NAMALWA (cell line): ENCODE data around the gene AJM1.
"Not testable (repeated sequence)": the region's sequence is repeated elsewhere in the genome, so short reads cannot be mapped to it uniquely, and the experiment has no call there.

Experiments used
- DNase-seq: peaks from one replicate; pipeline ENCODE4 v3.0.0-alpha.2; 2015; ENCODE audit warnings: low spot score

The AJM1 gene

DNA sequence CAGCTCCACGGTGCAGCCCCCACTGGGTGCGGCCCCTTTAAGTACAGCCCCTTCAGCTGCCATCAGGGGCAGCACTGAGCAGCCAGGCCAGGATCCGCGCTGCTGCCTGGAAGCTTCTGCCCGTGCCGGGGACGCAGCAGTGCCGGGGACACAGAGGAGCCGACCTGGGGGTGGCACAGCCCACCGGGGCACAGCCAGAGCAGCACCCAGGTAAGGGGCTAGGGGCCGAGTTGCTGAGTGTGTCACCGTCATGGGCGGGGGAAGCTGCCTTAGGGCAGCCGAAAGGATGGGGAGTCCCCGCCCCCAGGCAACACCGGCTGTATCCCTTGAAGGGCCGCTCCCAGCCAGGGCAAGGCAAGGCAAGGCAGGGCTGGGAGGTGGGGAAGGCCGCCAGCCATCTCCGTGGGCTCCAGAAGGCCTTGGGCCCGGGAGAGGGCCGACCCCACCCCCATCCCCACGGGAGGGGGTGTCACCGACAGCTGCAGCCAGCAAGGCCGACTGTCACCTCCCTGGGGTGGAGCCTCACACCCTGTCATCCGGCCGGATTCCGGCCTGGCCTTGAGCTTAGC lies at the start of gene AJM1:
AJM1 (plus strand) TSS at position 99 of the 569 bp plus-strand sequence. CDS start 1,937 bp downstream, outside the sequence.
- DNase-seq, result peak; percentile 90

DNA sequence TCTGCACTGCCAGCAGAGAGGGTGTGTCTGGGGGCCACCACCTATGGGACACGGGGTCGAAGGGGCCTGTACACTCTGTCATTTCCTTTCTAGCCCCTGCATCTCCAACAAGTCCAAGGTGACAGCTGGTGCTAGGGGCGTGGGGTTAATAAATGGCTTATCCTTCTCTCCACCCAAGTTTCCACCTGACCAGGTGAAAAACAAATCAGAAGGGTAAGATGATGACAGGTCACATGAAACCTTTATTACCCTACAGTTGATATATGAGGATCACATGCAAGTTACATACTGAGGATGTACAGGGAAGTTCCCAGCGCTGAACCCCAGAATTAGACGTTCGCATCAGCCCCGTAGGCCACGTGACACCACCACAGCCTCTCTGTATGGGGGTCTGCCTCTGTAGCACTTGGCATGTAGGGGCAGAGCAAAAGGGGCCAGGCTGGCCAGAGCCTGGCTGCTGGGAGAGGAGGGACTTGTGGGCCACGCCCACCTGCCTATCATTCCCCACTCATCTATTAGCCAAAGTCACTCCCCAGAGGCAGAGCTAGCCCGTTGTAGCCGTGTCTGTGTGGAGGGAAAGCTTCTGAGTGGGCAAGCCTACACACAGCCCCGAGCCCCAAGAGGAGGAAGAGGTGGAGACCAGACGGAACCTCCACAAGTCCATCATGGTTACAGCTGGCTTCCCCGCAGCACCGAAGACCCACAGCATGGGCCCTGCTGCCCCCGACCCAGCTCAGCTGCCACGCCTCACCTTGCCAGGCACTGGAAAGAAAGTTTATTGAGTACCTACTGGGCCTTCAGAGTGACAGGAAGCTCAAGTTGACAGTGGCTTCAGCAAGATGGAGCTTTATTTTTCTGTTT lies 49.0 kb upstream of the AJM1 start:
- DNase-seq, result peak; percentile 42

DNA sequence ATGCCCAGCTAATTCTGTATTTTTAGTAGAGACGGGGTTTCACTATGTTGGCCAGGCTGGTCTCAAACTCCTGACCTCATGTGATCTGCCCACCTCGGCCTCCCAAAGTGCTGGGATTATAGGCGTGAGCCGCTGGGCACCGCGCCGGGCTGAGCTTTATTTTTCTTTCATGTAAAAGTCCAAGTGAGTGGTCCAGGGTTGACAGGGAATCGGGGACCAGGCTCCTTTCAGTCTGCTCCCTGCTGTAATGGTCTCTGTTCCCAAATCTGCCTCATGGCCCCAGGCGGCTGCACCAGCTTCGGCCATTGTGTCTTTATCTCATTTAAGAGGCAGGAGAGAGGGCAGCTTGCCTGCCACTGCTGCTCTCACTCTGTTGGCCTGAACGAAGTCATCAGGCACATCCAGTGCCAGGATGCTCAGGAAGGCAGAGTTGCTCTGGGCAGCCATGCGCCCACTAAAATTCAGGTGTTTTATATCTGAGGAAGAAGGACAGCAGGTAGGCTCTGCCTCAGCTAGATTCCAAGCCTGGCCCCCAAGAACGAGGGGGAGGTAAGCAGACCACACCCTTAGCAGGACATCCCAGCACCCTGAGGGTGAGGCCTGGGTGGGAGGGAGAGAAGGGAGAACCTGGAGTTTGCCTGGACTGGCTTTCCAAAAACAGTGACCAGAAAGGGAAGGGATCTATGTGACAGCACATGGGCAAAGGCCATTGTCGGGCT lies 47.8 kb upstream of the AJM1 start:
- no peak for DNase-seq

DNA sequence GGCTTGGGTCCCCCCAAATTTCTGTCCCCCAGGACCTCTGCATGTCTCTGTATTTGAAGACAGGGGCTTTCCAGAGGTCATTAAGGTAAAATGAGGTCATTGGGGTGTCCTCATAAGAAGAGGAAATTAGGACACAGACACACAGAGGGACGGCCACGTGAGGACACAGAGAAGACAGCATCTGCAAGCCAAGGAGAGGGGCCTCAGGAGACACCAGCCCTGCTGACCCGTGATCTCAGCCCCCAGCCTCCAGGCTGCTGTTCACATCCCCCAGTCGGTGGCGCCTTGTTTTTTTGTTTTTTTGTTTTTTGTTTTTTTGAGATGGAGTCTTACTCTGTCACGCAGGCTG lies 47.3 kb upstream of the AJM1 start:
- DNase-seq, result no peak

DNA sequence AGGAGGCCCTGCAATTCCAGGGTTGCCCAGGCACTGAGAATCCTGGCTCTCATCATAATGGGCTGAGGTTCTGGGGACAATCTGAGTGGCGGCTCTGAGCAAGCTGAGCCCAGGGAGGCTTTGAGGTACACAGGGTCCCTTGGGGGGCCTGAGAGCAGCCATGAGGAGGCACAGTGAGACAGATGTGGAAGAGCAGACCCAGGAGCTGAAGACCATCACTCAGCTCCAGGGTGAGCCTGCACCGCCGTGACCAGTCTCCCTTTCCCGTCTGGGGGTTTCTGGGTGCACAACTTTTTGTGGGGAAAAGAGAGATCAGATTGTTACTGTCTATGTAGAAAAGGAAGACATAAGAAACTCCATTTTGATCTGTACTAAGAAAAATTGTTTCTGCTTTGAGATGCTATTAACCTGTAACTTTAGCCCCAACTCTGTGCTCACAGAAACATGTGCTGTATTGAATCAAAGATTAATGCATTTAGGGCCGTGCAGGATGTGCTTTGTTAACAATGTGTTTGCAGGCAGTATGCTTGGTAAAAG lies 46.0 kb upstream of the AJM1 start, which contains the start of gene CCDC183:
CCDC183 (plus strand) TSS at position 101 of the 537 bp plus-strand sequence; CDS start at position 161, 60 bp downstream.
- DNase-seq, result no peak

DNA sequence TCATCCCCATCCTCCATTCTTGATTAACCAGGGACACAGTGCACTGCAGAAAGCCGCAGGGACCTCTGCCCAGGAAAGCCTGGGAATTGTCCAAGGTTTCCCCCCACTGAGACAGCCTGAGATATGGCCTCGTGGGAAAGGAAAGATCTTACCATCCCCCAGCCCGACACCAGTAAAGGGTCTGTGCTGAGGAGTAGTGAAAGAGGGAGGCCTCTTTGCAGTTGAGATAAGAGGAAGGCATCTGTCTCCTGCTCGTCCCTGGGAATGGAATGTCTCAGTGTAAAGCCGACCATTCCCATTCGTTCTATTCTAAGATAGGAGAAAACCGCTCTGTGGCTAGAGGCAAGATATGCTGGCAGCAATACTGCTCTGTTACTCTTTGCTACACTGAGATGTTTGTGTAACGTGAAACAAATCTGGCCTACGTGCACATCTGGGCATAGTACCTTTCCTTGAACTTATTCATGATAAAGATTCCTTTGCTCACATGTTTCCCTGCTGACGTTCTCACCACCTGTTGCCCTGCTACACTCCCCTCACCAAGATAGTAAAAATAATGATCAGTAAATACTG lies 45.4 kb upstream of the AJM1 start:
- DNase-seq, result not testable (repeated sequence)

DNA sequence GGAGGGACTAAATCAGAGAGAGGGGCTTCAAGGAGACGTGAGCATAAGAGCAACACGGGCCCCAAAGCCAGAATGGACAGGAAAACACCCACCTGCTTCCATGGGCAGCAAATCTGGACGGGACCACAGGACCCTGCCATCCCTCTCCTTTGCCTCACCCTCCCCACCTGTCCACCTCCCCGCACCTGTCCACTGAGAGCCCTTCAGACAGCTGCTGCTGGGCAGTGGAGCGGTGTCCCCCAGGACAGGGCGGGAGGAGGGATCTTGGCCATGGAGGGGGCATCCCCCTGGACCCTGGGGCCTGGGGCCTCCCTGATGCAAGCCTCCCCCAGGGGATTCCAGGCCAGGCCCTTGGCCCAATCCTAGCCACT lies 43.6 kb upstream of the AJM1 start:
- no peak for DNase-seq

DNA sequence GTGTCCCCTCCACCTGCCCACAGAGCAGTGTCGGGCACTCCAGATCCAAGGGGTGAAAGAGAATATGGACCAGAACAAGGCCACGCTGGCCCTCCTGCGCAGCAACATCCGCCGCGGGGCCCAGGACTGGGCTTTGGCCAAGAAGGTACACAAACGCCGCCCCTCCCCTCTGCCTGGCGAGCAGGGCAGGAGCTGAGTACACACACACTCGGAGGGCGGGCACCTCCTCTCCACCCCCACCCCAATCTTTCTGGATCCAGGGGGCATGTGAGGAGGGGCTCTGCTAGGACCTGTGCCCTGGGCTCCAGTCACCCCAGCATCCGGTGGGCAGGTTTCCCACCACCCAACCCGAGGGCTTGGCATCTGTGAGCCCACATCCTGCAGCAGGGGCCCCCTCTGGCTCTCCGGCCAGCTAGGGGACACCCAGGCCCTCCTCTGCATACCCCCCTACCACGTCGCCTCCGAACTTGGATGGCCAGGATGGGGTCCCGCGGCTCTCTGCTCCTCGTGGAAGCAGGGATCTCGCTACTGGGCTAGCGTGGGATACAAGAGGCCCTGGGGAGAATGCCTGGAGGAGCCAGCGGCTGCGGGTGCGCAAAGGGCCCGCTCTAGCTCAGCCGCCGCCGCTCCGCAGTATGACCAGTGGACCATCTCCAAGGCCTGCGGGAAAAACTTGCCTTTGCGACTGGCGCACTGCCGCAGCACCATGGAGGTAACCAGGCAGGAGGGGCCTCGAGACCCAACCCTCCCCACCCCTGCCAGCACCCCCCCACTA lies 43.0 kb upstream of the AJM1 start:
- no peak for DNase-seq

DNA sequence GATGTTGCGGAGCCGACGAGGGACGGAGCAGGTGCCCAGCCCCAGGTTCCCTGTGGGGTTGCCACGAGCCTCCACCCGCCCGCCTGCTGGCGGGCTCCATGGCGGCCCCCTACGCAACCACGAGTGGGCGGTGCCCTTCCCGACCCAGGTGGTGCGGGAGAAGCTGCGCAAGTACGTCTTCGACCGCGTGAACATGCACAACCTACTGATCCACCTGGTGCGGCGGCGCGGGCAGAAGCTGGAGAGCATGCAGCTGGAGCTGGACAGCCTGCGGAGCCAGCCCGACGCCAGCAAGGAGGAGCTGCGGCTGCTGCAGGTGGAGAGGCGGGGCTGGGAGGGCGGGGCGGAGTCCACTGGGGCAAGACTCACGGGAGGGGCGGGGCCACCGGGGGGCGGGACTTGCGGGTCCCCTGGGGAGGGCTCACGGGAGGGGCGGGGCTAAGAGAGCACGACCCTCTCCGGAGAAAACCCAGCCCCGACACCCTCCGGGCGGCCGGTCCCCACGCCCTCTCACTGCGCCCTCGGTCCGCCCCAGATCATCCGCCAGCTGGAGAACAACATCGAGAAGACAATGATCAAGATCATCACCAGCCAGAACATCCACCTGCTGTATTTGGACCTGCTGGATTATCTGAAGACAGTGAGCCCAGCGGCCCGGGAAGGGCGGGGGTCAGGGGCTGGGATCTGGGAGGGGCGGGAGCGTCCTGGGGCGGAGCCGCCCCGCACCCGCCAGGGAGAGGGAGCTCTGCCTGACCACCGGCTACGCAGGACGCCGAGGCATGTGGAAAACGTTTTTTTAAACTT lies 42.2 kb upstream of the AJM1 start:
- peak; percentile 92 for DNase-seq

DNA sequence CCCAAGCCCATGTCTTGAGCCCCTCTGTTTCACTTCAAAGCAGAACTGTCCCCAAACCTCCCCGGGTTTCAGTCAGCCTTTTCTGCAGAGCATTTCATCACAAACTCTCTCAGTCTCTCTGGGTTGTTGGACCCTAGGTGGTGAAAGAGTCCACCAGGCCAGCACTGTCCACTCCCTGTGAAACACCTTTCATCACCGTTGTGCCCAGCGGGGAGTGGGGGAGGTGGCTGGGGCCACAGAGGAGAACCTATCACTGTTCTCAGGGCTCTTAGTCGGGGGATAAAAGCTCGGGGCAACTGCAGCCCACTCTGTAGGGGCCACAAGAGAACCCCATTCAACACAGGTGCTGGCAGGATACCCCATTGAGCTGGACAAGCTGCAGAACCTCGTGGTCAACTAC lies 40.0 kb upstream of the AJM1 start:
- DNase-seq, result no peak

DNA sequence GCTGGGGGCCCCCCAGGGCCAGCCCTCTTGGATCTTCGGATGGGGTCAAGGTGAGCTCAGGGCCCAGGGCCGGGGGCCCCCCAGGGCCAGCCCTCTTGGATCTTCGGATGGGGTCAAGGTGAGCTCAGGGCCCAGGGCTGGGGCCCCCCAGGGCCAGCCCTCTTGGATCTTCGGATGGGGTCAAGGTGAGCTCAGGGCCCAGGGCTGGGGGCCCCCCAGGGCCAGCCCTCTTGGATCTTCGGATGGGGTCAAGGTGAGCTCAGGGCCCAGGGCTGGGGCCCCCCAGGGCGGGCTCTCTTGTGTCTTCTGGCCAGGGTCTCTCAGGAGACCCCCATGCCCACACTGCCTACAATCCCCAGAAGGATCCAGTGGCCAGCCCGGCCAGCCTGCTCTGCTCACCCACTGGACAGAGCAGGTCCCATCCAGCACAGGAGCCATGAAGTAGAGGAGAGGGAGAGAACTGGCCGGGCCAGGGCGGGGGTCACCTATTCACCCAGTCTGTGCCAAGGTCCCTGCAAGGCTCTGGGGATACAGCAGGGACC lies 39.2 kb upstream of the AJM1 start:
- not testable (repeated sequence) for DNase-seq

DNA sequence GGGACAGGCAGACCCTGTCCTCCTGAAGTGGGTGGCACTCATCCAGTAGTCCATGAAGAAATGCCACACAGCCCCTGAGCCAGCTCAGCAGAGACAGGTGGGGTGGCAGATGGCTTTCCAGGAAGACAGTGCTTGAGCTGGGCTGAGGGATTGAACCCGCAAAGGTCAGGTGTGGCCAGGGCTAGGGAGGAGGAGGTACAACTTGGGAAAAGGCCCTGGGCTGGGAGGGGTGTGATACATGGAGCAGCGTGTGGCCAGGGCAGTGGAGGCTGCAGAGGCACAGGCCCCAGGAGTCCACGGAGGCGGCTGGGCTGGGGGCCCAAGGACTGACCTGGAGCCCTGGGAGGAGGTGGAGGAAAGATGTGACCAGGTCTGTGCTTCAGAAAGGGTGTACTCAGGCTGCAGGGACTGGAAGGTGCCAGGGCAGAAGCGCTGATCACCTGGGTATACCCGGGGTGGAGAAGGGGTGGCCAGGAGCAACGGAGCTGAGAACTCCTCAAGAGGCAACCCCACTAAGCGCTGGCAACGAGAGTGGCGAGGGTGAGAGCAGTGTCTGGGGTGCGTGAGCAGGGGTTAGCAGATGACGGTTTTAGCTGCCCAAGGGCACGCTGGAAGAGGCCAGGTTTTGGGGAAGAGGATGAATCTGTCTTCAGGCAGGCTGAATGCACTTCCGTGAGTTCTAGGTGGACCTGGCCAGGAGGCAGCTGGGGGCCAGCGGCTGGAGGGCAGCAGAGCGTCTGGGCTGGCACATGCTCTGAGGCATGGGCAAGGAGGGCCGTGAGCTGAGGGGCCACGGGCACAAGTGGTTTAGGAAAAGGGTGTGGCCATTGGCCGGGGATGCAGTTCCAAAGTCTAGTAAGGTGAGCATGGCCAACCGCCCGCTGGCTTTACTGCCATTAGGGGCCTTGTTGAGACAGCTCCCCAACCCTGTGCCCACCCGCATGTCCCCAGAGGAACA lies 38.4 kb upstream of the AJM1 start:
- DNase-seq, result no peak

DNA sequence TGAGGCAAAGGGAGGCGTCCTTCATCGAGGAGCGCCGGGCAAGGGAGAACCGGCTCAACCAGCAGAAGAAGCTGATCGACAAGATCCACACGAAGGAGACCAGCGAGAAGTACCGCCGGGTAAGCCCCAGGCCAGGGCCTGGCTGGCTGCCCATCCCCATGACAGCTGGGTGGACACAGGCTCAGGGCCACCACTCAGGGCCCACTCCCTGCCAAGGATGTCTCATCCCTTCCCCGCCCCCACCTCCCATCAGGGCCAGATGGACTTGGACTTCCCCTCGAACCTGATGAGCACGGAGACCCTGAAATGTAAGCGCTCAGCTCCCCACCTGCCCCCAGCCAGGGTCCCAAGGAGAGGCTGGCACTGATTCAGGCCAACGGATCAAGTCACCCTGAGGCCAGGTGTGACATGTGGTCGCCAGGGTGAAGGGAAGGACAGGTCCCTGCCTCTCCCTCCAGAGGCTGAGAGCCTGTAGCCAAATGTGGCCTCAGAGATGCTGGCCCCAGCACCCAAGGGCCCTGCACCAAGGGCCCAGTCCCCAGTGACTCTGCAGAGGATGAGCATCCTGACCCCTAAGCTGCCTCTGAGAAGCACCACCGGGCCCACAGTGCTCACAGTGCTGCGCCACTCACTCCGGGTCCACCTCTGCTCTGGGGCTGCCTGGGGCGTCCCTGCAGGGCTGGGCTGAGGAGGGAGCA lies 37.6 kb upstream of the AJM1 start:
- no peak for DNase-seq

DNA sequence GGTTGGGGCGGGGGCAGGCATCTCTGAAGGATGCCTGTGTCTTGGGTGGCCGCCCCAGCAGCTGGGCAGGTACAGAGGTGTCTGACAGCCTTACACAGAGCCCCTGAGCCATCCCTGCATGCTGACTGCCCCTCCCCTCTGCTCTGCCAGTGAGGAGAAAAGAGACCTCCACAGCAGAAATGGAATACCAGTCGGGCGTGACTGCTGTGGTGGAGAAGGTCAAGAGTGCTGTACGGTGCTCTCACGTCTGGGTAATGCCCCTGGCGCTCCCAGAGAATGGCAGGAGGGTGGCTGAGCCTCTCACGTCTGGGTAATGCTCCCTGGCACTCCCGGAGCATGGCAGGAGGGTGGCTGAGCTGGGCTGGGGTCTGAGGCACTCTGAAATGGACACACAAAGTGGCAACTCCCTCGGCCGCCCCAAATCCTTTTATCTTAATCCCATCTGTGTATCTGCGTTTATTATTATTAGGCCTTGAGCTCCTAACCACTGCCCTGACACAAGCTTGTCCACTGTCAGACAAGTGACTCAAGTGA lies 37.0 kb upstream of the AJM1 start:
- DNase-seq, result no peak

DNA sequence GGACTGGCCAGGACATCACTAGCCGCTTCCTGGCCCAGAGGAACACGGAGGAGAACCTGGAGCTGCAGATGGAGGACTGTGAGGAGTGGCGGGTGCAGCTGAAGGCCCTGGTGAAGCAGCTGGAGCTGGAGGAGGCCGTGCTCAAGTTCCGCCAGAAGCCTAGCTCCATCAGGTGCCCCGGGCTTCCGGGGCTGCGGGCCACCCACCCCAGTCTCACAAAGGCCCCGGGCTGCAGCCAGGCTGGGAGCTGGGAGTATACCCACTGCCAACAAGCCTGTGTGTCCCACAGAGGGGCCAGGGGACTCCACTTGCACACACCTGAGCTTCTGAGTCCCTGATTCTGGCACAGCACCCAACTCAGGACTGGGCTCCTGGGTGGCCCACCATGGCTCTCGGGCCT lies 36.2 kb upstream of the AJM1 start:
- no peak for DNase-seq

DNA sequence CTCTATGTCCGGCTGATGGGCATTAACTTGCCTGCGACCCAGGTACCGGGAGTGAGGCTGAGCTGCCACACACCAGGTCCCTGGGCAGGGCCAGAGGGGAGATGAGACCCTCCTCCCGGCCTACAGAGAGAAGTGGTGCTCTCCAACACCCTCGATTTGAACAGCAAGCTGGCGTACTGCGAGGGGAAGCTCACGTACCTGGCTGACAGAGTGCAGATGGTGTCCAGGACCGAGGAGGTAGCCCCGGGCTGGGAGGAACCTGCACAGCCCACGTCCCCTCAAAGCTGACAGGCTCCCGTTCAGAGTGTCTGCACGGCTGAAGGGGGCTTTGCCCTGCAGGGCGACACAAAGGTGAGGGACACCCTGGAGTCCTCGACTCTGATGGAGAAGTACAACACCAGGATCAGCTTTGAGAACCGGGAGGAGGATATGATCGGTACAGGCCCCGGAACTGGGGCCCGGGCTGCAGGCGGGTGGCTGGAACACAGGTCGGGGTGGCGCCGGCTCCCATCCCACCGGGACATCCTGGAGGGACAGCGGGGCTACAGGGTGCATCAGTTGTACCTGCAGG lies 35.6 kb upstream of the AJM1 start:
- DNase-seq, result no peak

DNA sequence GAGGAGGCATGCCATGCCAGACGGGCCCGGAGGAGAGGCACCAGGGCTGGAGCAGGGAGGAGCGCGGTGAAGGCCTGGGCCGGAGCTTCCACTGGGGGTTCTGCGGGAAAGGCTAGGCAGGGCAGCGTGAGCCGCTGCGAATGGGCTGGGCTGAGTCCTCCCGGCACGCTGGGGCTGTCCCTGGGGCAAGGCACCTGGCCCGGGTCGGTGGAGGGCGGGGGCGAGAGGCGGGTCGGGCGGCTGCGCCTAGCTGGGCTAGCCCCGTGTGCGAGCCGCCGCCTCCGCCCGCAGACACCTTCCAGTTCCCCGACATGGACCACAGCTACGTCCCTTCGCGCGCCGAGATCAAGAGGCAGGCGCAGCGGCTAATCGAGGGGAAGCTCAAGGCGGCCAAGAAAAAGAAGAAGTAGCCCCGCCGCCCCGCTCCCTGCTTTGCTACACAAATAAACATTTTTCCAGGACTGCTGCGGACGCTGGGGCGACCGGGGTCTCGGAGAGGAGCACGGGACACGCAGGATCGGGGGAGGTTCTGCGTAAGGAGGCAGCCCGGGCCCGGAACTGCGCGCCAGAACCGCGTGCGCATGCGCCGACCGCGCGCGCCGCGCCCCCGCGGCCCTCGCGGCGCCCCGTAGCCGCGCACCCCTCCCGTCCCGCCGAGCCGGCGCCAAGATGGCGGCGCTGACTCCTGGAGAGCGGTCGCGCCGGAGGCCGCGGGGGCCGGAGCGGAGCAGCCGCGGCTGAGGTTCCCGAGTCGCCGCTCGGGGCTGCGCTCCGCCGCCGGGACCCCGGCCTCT lies 34.8 kb upstream of the AJM1 start, which contains the start of gene RABL6:
RABL6 (plus strand) TSS at position 668 of the 794 bp plus-strand sequence. CDS start 249 bp downstream, outside the sequence.
- peak; percentile 73 for DNase-seq
